NT2/D1 (cell line): ENCODE results near the gene PDXK.
"Not testable (repeated sequence)": the region's sequence is repeated elsewhere in the genome, so short reads cannot be mapped to it uniquely, and the experiment has no call there.

Experiments used
- DNase-seq: peaks from one replicate; pipeline ENCODE4 v3.0.0-alpha.2; 2011; ENCODE audit warnings: low read depth, low spot score
- H3K27me3 ChIP-seq: 2 replicates; pipeline ENCODE4 v1.6.0; 2011; ENCODE audit warnings: mild to moderate bottlenecking; ENCODE audit not compliant: insufficient read length, insufficient read depth
- H3K36me3 ChIP-seq: 2 replicates; pipeline ENCODE4 v1.6.1; 2011; ENCODE audit warnings: mild to moderate bottlenecking, low read length, mixed read lengths; ENCODE audit not compliant: insufficient read depth, insufficient read length
- H3K4me1 ChIP-seq: 2 replicates; pipeline ENCODE4 v1.5.1; 2011; ENCODE audit not compliant: insufficient read depth, insufficient read length
- H3K4me3 ChIP-seq: 2 replicates; pipeline ENCODE4 v1.5.1; 2011; ENCODE audit warnings: low read depth; ENCODE audit not compliant: insufficient read length
- H3K9ac ChIP-seq: 2 replicates; pipeline ENCODE4 v1.6.0; 2011; ENCODE audit warnings: low read depth; ENCODE audit not compliant: insufficient read length
- H3K9me3 ChIP-seq: 2 replicates; pipeline ENCODE4 v1.5.1; 2011; ENCODE audit warnings: mild to moderate bottlenecking, low read length; ENCODE audit not compliant: insufficient read depth
- SUZ12 ChIP-seq: IDR thresholded peaks from 2 replicates; pipeline ENCODE4 v1.6.1; 2011; ENCODE audit not compliant: insufficient read length, insufficient read depth; ENCODE audit errors: extremely low read depth
- YY1 ChIP-seq: IDR thresholded peaks from 2 replicates; pipeline ENCODE4 v1.6.1; 2011; ENCODE audit not compliant: insufficient read length, insufficient read depth
- ZNF274 ChIP-seq: IDR thresholded peaks from 2 replicates; pipeline ENCODE4 v1.6.1; 2011; ENCODE audit warnings: mild to moderate bottlenecking, low read depth, low read length

PDXK gene

DNA sequence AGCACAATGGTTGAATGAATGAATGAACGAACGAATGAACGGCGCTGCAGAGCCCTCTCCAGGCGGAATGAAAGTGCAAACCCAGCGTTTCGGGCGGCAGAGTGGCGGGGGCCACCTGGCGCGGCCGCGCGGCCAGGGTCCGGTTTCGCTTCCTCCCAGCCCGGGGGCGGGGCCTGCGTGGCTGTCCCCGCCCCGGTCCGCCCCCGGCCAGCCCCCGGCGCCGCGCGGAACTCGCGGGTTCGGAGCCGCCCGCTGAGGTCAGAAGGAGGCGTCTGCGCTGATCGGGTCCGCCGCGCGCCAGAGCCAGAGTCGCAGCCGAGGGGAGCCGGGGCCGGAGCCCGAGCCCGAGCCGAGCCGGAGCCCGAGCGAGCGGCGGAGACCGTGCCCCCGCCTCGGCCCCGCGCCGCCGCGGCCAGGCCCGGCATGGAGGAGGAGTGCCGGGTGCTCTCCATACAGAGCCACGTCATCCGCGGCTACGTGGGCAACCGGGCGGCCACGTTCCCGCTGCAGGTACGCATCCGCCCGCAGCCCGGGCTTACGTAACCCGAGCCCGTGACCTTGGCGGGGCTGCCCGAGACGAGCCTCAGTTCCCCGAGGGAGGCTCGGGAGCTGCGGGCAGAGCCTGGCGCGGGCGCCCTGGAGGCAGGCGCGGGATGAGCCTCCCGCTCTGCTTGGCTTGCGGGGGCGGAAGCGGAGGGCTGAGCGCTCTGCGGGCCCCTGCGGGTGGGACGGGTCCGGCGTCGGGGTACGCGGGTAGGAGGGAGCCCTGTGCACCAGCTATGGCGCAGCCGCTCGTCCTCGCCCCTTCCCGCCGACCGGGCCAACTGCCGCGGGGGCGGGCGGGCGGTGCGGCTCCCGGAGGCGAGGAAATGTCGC is at the start of gene PDXK:
Gene PDXK (plus strand): TSS at position 258 of the 876 bp plus-strand sequence. CDS start 166 bp downstream, at position 424.
- no peaks in the 10 kb centered on the region for H3K9me3 ChIP-seq
- H3K4me1 ChIP-seq: peaks cover 25% of the 10 kb centered on the region
- peaks cover 33% of the 10 kb centered on the region for H3K36me3 ChIP-seq
- H3K9ac ChIP-seq: peak within 1 kb of the TSS; percentile 99
- peak within 1 kb of the TSS; percentile 99 for H3K4me3 ChIP-seq
- peak; percentile 68 for DNase-seq
- TF ChIP-seq YY1: no peak
- TF ChIP-seq SUZ12: no peak
- TF ChIP-seq ZNF274: no peak
- peaks cover 45% of the 10 kb centered on the region for H3K27me3 ChIP-seq

- Histone ChIP-seq H3K36me3 (peaks cover 84% of the 10 kb centered on the region), H3K27me3 (no peaks in the 10 kb centered on the region), H3K9ac (no peak overlapping the region), H3K4me1 (peaks cover 7% of the 10 kb centered on the region), H3K4me3 (no peak overlapping the region), H3K9me3 (no peaks in the 10 kb centered on the region)
- no peak for DNase-seq
- no peak for TF ChIP-seq SUZ12
- TF ChIP-seq YY1: no peak
- TF ChIP-seq ZNF274: no peak
Measured at GRCh38 chr21:43669828-43670605, 48.9 kb upstream of the PDXK start.

DNA sequence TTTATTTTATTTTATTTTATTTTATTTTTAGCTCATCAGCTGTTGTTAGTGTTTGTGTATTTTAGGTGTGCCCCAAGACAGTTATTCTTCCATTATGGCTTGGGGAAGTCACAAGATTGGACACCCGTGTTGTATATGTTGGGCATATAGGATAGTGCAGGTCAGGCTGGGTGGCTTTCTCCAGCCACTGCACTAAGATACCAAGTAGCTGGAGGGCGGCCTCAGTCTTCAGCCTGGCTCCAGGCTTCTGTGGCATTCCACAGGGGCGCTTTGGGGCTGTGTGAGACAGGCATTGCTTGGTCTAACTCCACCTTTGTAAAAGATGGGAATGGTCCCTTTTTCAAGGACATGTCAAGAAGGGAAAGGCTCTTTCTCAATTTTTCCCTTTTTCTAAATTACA is 43.1 kb upstream of the PDXK start:
- TF ChIP-seq SUZ12 (no peak), ZNF274 (no peak), YY1 (no peak)
- no peak overlapping the region for H3K4me3 ChIP-seq
- H3K9me3 ChIP-seq: no peaks in the 10 kb centered on the region
- no peaks in the 10 kb centered on the region for H3K27me3 ChIP-seq
- DNase-seq: no peak
- H3K9ac ChIP-seq: no peak overlapping the region
- peaks cover 6% of the 10 kb centered on the region for H3K4me1 ChIP-seq
- H3K36me3 ChIP-seq: peaks cover 89% of the 10 kb centered on the region

- Histone ChIP-seq H3K27me3 (no peaks in the 10 kb centered on the region), H3K4me3 (no peak overlapping the region), H3K9ac (no peak overlapping the region), H3K36me3 (peaks cover 88% of the 10 kb centered on the region), H3K9me3 (no peaks in the 10 kb centered on the region), H3K4me1 (peaks cover 6% of the 10 kb centered on the region)
- no peak for TF ChIP-seq YY1
- no peak for TF ChIP-seq SUZ12
- no peak for TF ChIP-seq ZNF274
- DNase-seq: no peak
Measured at GRCh38 chr21:43676391-43676790, 42.5 kb upstream of the PDXK start.

DNA sequence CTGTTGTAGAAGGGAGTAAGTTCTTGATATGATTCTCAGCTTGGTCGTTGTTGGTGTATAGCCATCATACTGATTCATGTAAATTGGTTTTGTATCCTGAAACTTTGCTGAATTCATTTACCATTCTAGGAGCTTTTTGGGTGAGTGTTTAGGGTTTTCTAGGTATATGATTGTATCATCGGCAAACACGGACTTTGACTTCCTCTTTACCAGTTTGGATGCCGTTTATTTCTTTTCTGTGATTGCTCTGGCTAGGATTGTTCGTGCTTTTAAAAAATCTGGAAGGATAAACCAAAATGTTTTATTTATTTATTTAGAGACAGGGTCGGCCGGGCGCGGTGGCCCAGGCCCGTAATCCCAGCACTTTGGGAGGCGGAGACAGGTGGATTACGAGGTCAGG is 39.0 kb upstream of the PDXK start:
- Histone ChIP-seq H3K4me3 (no peak overlapping the region), H3K4me1 (peaks cover 2% of the 10 kb centered on the region), H3K27me3 (no peaks in the 10 kb centered on the region), H3K36me3 (peaks cover 88% of the 10 kb centered on the region), H3K9ac (no peak overlapping the region), H3K9me3 (no peaks in the 10 kb centered on the region)
- no peak for TF ChIP-seq YY1
- no peak for TF ChIP-seq SUZ12
- TF ChIP-seq ZNF274: no peak
- no peak for DNase-seq

- H3K4me3 ChIP-seq, H3K27me3 ChIP-seq, DNase-seq, H3K9ac ChIP-seq, H3K9me3 ChIP-seq, H3K4me1 ChIP-seq: not testable (repeated sequence)
- peaks cover 88% of the 10 kb centered on the region for H3K36me3 ChIP-seq
Measured at GRCh38 chr21:43680421-43680820, 38.5 kb upstream of the PDXK start.

DNA sequence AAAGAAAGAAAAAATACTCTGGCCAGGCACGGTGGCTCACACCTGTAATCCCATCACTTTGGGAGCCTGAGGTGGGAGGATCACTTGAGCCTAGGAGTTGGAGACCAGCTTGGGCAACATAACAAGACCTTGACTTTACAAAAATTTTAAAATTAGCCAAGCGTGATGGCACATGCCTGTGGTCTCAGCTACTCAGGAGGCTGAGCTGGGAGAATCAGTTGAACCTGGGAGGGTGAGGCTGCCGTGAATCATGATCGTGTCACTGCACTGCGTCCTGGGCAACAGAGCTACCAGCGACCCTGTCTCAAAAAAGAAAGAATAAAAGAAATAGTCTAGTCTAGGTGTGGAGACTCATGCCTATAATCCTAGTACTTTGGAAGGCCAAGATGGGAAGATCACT is 37.3 kb upstream of the PDXK start:
- no peaks in the 10 kb centered on the region for H3K9me3 ChIP-seq
- H3K9ac ChIP-seq: no peak overlapping the region
- H3K27me3 ChIP-seq: no peaks in the 10 kb centered on the region
- peaks cover 88% of the 10 kb centered on the region for H3K36me3 ChIP-seq
- no peak for DNase-seq
- no peak overlapping the region for H3K4me3 ChIP-seq
- H3K4me1 ChIP-seq: no peaks in the 10 kb centered on the region
- TF ChIP-seq SUZ12: no peak
- TF ChIP-seq ZNF274: no peak
- no peak for TF ChIP-seq YY1
